GM12878 (cell line): ENCODE data around the gene NUAK1.

ENCODE experiments used
- BCL11A ChIP-seq: IDR thresholded peaks from 2 replicates; pipeline ENCODE4 v1.6.1; 2011; ENCODE audit warnings: low read depth, low read length
- CHD1 ChIP-seq: IDR thresholded peaks from 2 replicates; pipeline ENCODE4 v1.6.1; 2012; ENCODE audit warnings: low read depth, low read length, improper control_type of control experiment
- CTCF ChIP-seq, 3 experiments: IDR thresholded peaks in 2 of 3; conservative IDR thresholded peaks in 1 of 3; 2 replicates each; pipeline ENCODE4 v1.5.1; 2011; ENCODE audit warnings: low read depth in 3 of 3, low read length in 3 of 3, mild to moderate bottlenecking in 3 of 3, control low read depth in 2 of 3, moderate library complexity in 2 of 3, inconsistent platforms in 1 of 3, mixed read lengths in 1 of 3; ENCODE audit not compliant: control insufficient read depth in 2 of 3, insufficient read depth in 1 of 3; ENCODE audit errors: extremely low read depth in 1 of 3
- EP300 ChIP-seq, 2 experiments: fragments of 150-350 bp in 1 of 2; IDR thresholded peaks; 2 replicates each; pipeline ENCODE4 v1.6.1; 2011 to 2012; ENCODE audit warnings: low read depth in 2 of 2, low read length in 2 of 2, borderline replicate concordance in 1 of 2, improper control_type of control experiment in 1 of 2, inconsistent platforms in 1 of 2; ENCODE audit not compliant: control insufficient read depth in 1 of 2
- EZH2 ChIP-seq: IDR thresholded peaks from 2 replicates; pipeline ENCODE4 v1.6.1; 2012; ENCODE audit warnings: low read depth, mild to moderate bottlenecking, control low read depth, inconsistent platforms, low read length, borderline replicate concordance; ENCODE audit not compliant: control insufficient read depth
- FOXM1 ChIP-seq: IDR thresholded peaks from 2 replicates; pipeline ENCODE4 v1.6.1; 2012; ENCODE audit warnings: low read depth, mild to moderate bottlenecking, inconsistent platforms, low read length, moderate library complexity
- POLR2A ChIP-seq: IDR thresholded peaks from 2 replicates; pipeline ENCODE4 v1.6.1; 2011; ENCODE audit warnings: low read depth, mild to moderate bottlenecking, low read length
- POLR2AphosphoS5 ChIP-seq: IDR thresholded peaks from 2 replicates; pipeline ENCODE4 v1.6.1; 2011; ENCODE audit warnings: mild to moderate bottlenecking, low read length, inconsistent platforms
- RCOR1 ChIP-seq: conservative IDR thresholded peaks from 2 replicates; pipeline ENCODE4 v1.6.1; 2012; ENCODE audit warnings: low read depth, low read length, improper control_type of control experiment
- RELA ChIP-seq: fragments of 450-650 bp; IDR thresholded peaks from 2 replicates; pipeline ENCODE4 v1.8.0; 2014; ENCODE audit warnings: borderline replicate concordance; ENCODE audit not compliant: partially characterized antibody
- SMC3 ChIP-seq: IDR thresholded peaks from 2 replicates; pipeline ENCODE4 v1.6.1; 2011; ENCODE audit warnings: low read length, improper control_type of control experiment, borderline replicate concordance
- YBX1 ChIP-seq: fragments of 450-650 bp; IDR thresholded peaks from 2 replicates; pipeline ENCODE4 v1.6.1; 2016; ENCODE audit warnings: antibody characterized with exemption
- ZBTB4 ChIP-seq: fragments of 450-650 bp; formaldehyde crosslinking; IDR thresholded peaks from 2 replicates; pipeline ENCODE4 v1.4.0; 2022; ENCODE audit warnings: mild to moderate bottlenecking, moderate library complexity

GRCh38 chr12:106152334-106152733 is 13.6 kb upstream of the NUAK1 start:
- TF ChIP-seq BCL11A (no peak), CHD1 (no peak), YBX1 (no peak), EZH2 (no peak), SMC3 (no peak), POLR2A (no peak), CTCF (IDR thresholded peaks at IDR 0.05 in 2 of 3, conservative IDR thresholded peaks at IDR 0.05 in 1 of 3; ENCODE audit: control insufficient read depth in 2 of 3, extremely low read depth in 1 of 3, insufficient read depth in 1 of 3, low read depth in 3 of 3, low read length in 3 of 3) (no peak), ZBTB4 (CRISPR knock-in tag) (no peak), RCOR1 (no peak), POLR2AphosphoS5 (no peak), EP300 (IDR thresholded peaks at IDR 0.05; ENCODE audit: borderline replicate concordance in 1 of 2, control insufficient read depth in 1 of 2, low read depth in 2 of 2, low read length in 2 of 2) (no peak), RELA (no peak), FOXM1 (no peak)
